Caco-2 (cell line): ENCODE data around the gene PRMT3. TPM values are rescaled to one million over a fixed set of nuclear protein-coding genes. Genes with fewer than 3 reads are reported as not detected.
"Not testable (repeated sequence)": the region's sequence is repeated elsewhere in the genome, so short reads cannot be mapped to it uniquely, and the experiment has no call there.

Experiments
- BruUV-seq: library from RNA; stranded (reverse); fragments of 400-500 nt; replicated peaks from 2 replicates; lab custom pipeline; 2021; lab: Mats Ljungman, UMichigan
- CTCF ChIA-PET: fragments of 300-600 bp; sonication (Branson Sonifier 250); formaldehyde crosslinking; loops from one replicate; lab custom pipeline; 2022; ENCODE audit warnings: antibody characterized with exemption; lab: Charles Lee
- POLR2A ChIA-PET: fragments of 300-600 bp; sonication (Branson Sonifier 250); formaldehyde crosslinking; loops from one replicate; lab custom pipeline; 2022; ENCODE audit warnings: antibody characterized with exemption; lab: Charles Lee
- DNase-seq, 2 experiments: peaks; one replicate each; pipeline versions ENCODE4 v3.0.0 to v3.0.0-alpha.2; 2020 to 2022
- H3K27me3 ChIP-seq: replicated peaks from 2 replicates; pipeline ENCODE4 v1.6.0; 2011; ENCODE audit warnings: low read length; ENCODE audit not compliant: control insufficient read depth, insufficient read depth
- H3K36me3 ChIP-seq: 2 replicates; pipeline ENCODE4 v1.5.1; 2011; ENCODE audit warnings: low read length; ENCODE audit not compliant: control insufficient read depth, insufficient read depth
- H3K4me1 ChIP-seq: fragments of 250-450 bp; sonication (Bioruptor Pico); 2 replicates; pipeline ENCODE4 v1.5.1; 2020; ENCODE audit warnings: mild to moderate bottlenecking
- H3K4me3 ChIP-seq: 2 replicates; pipeline ENCODE4 v1.5.1; 2011; ENCODE audit warnings: low read depth, mild to moderate bottlenecking, control low read depth, low read length
- H3K9me3 ChIP-seq: fragments of 250-450 bp; sonication (Bioruptor Pico); 2 replicates; pipeline ENCODE4 v1.5.1; 2020; ENCODE audit warnings: mild to moderate bottlenecking, moderate library complexity
- H3K27ac Mint-ChIP-seq: one replicate; pipeline ENCODE4 v1.8.0; 2022; ENCODE audit warnings: mixed read lengths; ENCODE audit not compliant: unreplicated experiment
- H3K27me3 Mint-ChIP-seq: one replicate; pipeline ENCODE4 v1.8.0; 2022; ENCODE audit warnings: mixed read lengths; ENCODE audit not compliant: insufficient read depth, unreplicated experiment
- H3K36me3 Mint-ChIP-seq: one replicate; pipeline ENCODE4 v1.8.0; 2022; ENCODE audit warnings: mild to moderate bottlenecking, mixed read lengths; ENCODE audit not compliant: insufficient read depth, unreplicated experiment
- H3K4me1 Mint-ChIP-seq: one replicate; pipeline ENCODE4 v1.8.0; 2022; ENCODE audit warnings: low read depth, mixed read lengths; ENCODE audit not compliant: unreplicated experiment
- H3K4me3 Mint-ChIP-seq: one replicate; pipeline ENCODE4 v1.8.0; 2022; ENCODE audit warnings: mild to moderate bottlenecking, moderate library complexity, mixed read lengths; ENCODE audit not compliant: unreplicated experiment
- H3K9me3 Mint-ChIP-seq: one replicate; pipeline ENCODE4 v1.8.0; 2022; ENCODE audit warnings: mixed read lengths; ENCODE audit not compliant: unreplicated experiment
- CTCF ChIP-seq, 2 experiments: fragments of 200-600 bp in 1 of 2; IDR thresholded peaks; 1 replicate in 1 of 2; 2 replicates in 1 of 2; pipeline versions ENCODE4 v1.5.1 to v1.8.0; 2011 to 2022; ENCODE audit warnings: antibody characterized with exemption in 1 of 2, control low read depth in 1 of 2, inconsistent platforms in 1 of 2, low read depth in 1 of 2, low read length in 1 of 2, mild to moderate bottlenecking in 1 of 2, moderate library complexity in 1 of 2; ENCODE audit not compliant: insufficient read depth in 1 of 2, severe bottlenecking in 1 of 2, unreplicated experiment in 1 of 2
- intact Hi-C: fragments of 100-400 bp; cut with micrococcal nuclease; formaldehyde crosslinking; loops from one replicate; pipeline ENCODE4 v1.10.0; 2022; ENCODE audit not compliant: unreplicated experiment
- total RNA-seq: library from RNA; stranded (reverse); gene quantifications from 2 replicates; pipeline ENCODE4 v1.2.3, GENCODE V29; 2022

PRMT3 gene
- total RNA-seq, 1 experiment from 2014 or later = 26.1 TPM

- peaks cover 5% of the 10 kb centered on the region; the same call in 1 of the 2 replicates for H3K4me1 ChIP-seq
- no peaks in the 10 kb centered on the region for H3K36me3 ChIP-seq
- BruUV-seq = no TSS peak
- no peak for TF ChIP-seq CTCF (IDR thresholded peaks at IDR 0.05; ENCODE audit: insufficient read depth in 1 of 2, low read depth in 1 of 2, low read length in 1 of 2, severe bottlenecking in 1 of 2, unreplicated experiment in 1 of 2)
- Mint-ChIP-seq H3K27ac (no peak overlapping the region), H3K4me1 (no peaks in the 10 kb centered on the region), H3K36me3 (peaks cover 7% of the 10 kb centered on the region), H3K9me3 (no peaks in the 10 kb centered on the region), H3K4me3 (no peak overlapping the region), H3K27me3 (no peaks in the 10 kb centered on the region)
- no peak for DNase-seq
- ChIA-PET CTCF (no interaction called here), POLR2A (no interaction called here)
- H3K27me3 ChIP-seq = no peaks in the 10 kb centered on the region
- no peaks in the 10 kb centered on the region for H3K9me3 ChIP-seq
- intact Hi-C loops = no loop called here
- H3K4me3 ChIP-seq = no peak overlapping the region
These were observed 92.0 kb downstream of the PRMT3 start for GRCh38 chr11:20479513-20479912.

- Histone ChIP-seq H3K36me3 (no peaks in the 10 kb centered on the region), H3K9me3 (no peaks in the 10 kb centered on the region), H3K4me1 (no peaks in the 10 kb centered on the region), H3K4me3 (no peak overlapping the region), H3K27me3 (no peaks in the 10 kb centered on the region)
- no peaks in the 10 kb centered on the region for H3K4me1 Mint-ChIP-seq
- intact Hi-C loops = no loop called here
- ChIA-PET CTCF (no interaction called here), POLR2A (no interaction called here)
- no peaks in the 10 kb centered on the region for H3K27me3 Mint-ChIP-seq
- no peak for TF ChIP-seq CTCF (IDR thresholded peaks at IDR 0.05; ENCODE audit: insufficient read depth in 1 of 2, low read depth in 1 of 2, low read length in 1 of 2, severe bottlenecking in 1 of 2, unreplicated experiment in 1 of 2)
- no peak overlapping the region for H3K27ac Mint-ChIP-seq
- H3K9me3 Mint-ChIP-seq = no peaks in the 10 kb centered on the region
- no peak overlapping the region for H3K4me3 Mint-ChIP-seq
- H3K36me3 Mint-ChIP-seq = peaks cover 6% of the 10 kb centered on the region
- no peak for DNase-seq
- BruUV-seq = no TSS peak
These were observed 96.4 kb downstream of the PRMT3 start for GRCh38 chr11:20483931-20484330.

GRCh38 chr11:20484416-20484815 is 96.9 kb downstream of the PRMT3 start:
- H3K27ac Mint-ChIP-seq, H3K4me1 ChIP-seq, H3K4me1 Mint-ChIP-seq, CTCF ChIA-PET, intact Hi-C loops, H3K27me3 Mint-ChIP-seq, POLR2A ChIA-PET, H3K9me3 ChIP-seq, H3K4me3 ChIP-seq, H3K27me3 ChIP-seq, BruUV-seq, DNase-seq, H3K36me3 Mint-ChIP-seq, H3K9me3 Mint-ChIP-seq, H3K36me3 ChIP-seq, H3K4me3 Mint-ChIP-seq: not testable (repeated sequence)

- Histone ChIP-seq H3K4me1 (no peaks in the 10 kb centered on the region), H3K27me3 (no peaks in the 10 kb centered on the region), H3K36me3 (no peaks in the 10 kb centered on the region), H3K4me3 (no peak overlapping the region), H3K9me3 (no peaks in the 10 kb centered on the region)
- H3K27ac Mint-ChIP-seq = no peak overlapping the region
- ChIA-PET POLR2A (no interaction called here), CTCF (no interaction called here)
- no peak overlapping the region for H3K4me3 Mint-ChIP-seq
- no peak for TF ChIP-seq CTCF (IDR thresholded peaks at IDR 0.05; ENCODE audit: insufficient read depth in 1 of 2, low read depth in 1 of 2, low read length in 1 of 2, severe bottlenecking in 1 of 2, unreplicated experiment in 1 of 2)
- peaks cover 6% of the 10 kb centered on the region for H3K36me3 Mint-ChIP-seq
- H3K9me3 Mint-ChIP-seq = no peaks in the 10 kb centered on the region
- no peak for DNase-seq
- intact Hi-C loops = no loop called here
- H3K27me3 Mint-ChIP-seq = no peaks in the 10 kb centered on the region
- BruUV-seq = no TSS peak
- no peaks in the 10 kb centered on the region for H3K4me1 Mint-ChIP-seq
These were observed 100.8 kb downstream of the PRMT3 start for GRCh38 chr11:20488352-20488751.
